GM12865 (cell line): ENCODE measurements around the gene C1QTNF12.

Experiments
- DNase-seq: peaks from one replicate; pipeline ENCODE4 v3.0.0; 2010; ENCODE audit warnings: low read depth
- H3K4me3 ChIP-seq: 2 replicates; pipeline ENCODE4 v1.5.1; 2011; ENCODE audit warnings: mild to moderate bottlenecking, low read depth, low read length, control low read depth
- TF ChIP-seq, protein P1 (sequence below): IDR thresholded peaks from 2 replicates; pipeline ENCODE4 v1.5.1; 2011; ENCODE audit warnings: low read length, control low read depth, low read depth, inconsistent platforms; ENCODE audit not compliant: insufficient read depth; ENCODE audit errors: missing control alignments

Gene C1QTNF12, protein sequence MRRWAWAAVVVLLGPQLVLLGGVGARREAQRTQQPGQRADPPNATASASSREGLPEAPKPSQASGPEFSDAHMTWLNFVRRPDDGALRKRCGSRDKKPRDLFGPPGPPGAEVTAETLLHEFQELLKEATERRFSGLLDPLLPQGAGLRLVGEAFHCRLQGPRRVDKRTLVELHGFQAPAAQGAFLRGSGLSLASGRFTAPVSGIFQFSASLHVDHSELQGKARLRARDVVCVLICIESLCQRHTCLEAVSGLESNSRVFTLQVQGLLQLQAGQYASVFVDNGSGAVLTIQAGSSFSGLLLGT

GRCh38 chr1:1246577-1247340 lies at the start of gene C1QTNF12:
Gene C1QTNF12, minus strand, starts transcription at chr1:1246722. Its CDS starts 32 bp downstream, at chr1:1246690.
- TF ChIP-seq, protein P1, sequence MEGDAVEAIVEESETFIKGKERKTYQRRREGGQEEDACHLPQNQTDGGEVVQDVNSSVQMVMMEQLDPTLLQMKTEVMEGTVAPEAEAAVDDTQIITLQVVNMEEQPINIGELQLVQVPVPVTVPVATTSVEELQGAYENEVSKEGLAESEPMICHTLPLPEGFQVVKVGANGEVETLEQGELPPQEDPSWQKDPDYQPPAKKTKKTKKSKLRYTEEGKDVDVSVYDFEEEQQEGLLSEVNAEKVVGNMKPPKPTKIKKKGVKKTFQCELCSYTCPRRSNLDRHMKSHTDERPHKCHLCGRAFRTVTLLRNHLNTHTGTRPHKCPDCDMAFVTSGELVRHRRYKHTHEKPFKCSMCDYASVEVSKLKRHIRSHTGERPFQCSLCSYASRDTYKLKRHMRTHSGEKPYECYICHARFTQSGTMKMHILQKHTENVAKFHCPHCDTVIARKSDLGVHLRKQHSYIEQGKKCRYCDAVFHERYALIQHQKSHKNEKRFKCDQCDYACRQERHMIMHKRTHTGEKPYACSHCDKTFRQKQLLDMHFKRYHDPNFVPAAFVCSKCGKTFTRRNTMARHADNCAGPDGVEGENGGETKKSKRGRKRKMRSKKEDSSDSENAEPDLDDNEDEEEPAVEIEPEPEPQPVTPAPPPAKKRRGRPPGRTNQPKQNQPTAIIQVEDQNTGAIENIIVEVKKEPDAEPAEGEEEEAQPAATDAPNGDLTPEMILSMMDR: no peak
- DNase-seq: no peak
- H3K4me3 ChIP-seq: no peak within 1 kb of the TSS

DNA sequence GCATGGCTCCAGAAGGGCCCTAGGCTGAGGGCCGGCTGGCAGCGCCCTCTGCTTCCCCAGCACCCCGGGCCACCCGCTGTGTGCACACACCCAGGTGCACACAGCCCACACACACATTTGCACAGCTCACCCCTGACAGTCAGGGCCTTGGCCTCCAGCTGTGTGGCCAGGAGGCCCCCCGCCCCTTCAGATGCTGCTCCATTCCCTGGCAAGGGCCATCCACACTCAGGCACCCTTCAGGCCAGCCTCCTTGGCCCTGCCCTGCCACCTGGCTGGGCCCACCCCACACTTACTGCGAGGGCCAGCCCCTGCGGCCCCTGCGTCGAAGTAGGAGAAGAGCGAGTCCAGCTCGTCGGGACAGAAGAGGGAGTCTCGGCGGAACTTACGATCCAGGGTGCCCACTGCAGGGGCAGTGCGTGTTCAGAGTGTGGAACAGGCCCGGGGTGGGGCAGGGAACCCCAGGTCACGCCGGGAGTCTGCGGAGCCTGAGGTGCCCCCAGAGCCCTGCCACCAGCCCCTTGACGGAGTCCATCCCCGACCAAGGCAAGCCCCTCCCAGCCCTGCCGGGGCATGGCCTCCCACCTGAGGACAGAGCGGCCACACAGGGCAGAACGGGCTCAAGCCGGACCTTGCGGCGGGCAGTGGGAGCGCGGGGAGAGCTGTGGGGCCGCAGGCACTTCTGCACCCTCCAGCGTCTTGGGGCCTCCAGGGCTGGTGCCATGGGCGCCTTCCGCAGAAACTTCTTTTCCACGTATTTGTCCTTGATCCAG lies 48.8 kb upstream of the C1QTNF12 start:
- DNase-seq: no peak
- TF ChIP-seq, protein P1: no peak
- H3K4me3 ChIP-seq: no peak overlapping the region

DNA sequence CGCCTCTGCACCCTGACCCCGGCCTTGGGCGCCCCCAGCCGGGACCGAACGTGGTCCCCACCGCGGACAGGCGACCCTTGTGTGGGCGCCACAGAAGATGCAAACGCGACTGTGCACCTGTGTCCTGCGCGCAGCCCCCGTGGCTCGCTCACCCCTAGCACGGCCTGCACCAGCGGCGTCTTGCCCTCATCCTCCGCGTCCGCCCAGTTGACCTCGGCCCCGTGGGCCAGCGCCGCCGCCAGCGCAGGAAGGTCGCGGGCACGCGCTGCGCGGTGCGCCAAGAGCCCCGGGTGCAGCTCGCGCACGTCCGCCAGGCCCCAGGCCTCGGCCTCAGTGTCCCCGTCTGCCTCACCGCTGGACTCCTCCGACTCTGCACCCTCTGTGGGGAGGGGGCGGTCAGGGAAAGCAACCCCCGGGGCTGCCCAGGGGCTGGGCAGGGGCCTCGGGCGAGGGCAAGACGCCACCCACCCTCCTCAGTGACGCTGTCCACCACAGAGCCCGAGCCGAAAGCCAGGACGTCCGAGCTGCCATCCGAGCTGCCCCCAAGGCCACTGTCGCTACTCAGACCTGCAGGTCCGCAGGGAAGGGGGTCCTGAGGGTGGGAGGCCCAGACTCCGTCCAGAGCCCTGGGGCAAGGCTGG lies 47.8 kb upstream of the C1QTNF12 start:
- DNase-seq: no peak
- TF ChIP-seq, protein P1: no peak
- no peak overlapping the region for H3K4me3 ChIP-seq

DNA sequence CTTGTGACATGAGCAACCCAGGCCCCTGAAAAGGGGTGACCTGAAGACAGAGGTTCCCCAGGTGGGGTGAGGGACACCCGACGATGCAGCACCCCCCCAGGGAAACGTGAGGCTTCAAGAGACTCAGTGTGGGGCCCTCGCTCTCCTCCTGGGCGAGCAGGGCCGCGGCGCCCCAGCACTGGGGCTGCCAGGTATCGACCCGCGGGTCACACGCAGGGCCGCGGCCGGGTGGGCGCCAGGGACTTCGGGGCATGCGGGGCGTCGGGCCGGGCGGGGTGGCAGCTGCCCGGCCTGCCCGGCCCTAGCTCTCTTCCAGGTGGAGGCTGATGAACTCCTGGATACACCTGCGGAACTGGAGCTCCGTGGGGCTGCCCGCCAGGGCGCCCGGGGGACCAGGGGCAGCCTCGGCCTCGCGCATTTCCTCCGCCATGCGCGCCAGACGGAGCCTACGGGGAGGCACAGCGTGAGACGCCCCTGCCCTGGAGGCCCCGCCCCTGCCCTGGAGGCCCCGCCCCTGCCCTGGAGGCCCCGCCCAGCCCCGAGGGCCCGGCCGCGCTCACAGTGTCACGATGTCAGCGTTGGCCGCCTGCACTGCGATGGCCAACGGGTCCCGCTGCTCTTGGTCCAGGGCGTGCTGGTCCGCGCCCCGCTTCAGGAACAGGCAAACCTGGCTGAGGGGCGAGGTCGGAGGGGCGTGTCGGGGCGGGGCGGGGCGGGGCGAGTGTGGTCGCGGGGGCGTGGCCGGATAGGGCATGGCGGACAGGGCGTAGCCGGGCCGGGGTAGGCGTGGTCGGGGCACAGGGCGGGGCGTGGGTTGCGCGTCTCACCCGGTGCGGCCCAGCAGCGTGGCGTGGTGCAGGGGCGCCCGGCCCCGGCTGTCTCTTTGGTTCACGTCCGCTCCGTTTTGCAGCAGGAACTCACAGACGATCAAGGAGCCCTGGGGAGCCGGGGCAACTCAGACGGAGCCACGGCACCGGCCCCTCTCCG lies 47.0 kb upstream of the C1QTNF12 start:
- TF ChIP-seq, protein P1: no peak
- H3K4me3 ChIP-seq: no peak overlapping the region
- DNase-seq: no peak

DNA sequence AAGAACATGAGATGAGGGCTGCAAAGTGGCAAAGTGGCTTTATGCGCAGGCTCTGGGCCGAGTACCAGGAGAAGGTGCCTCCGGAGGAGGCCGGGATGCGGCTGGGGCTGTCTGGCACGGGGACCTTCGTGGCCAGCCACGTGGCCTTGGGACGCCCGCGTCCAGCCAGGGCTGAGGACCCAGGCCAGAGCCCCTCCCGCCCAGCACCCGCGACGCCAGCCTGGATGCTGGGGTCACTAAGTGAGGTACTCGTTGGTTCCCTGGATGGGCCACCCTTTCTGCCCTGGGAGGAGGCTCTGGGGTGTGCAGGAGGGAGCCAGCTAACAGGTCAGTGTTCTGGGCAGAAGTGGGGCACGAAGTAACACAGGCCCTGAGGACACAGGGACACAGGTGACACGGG lies 46.3 kb upstream of the C1QTNF12 start:
- H3K4me3 ChIP-seq: no peak overlapping the region
- DNase-seq: no peak
- TF ChIP-seq, protein P1: no peak

DNA sequence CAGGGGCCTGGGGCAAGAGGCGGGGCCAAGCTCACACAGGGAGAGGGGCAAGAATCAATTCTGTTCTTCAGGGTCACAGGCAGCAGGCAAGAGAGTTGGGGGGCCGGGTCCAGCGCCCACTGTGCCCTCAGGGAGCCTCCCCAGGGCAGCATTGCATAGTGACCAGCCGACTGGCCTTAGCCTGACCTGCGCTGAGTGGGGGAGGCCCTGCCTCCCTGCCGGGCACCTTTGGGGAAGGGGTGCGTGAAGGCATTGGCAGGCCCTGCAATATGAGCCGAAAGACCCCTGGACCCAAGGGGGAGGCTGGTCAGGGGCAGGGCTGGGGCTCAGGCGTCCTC lies 45.9 kb upstream of the C1QTNF12 start:
- DNase-seq: no peak
- TF ChIP-seq, protein P1: no peak
- no peak overlapping the region for H3K4me3 ChIP-seq
